Endodermal cell (in vitro differentiated cells): ENCODE measurements around the gene ELP4. TPM values are rescaled to one million over a fixed set of nuclear protein-coding genes. Genes with fewer than 3 reads are reported as not detected.

Experiments used
- DNase-seq: peaks from one replicate; pipeline ENCODE4 v3.0.0-alpha.2; 2017
- H3K27ac ChIP-seq: 2 replicates; pipeline ENCODE4 v1.5.1; 2013; ENCODE audit warnings: mild to moderate bottlenecking, low read depth, low read length, moderate library complexity
- H3K27me3 ChIP-seq: 2 replicates; pipeline ENCODE4 v1.6.1; 2013; ENCODE audit warnings: mild to moderate bottlenecking, low read length, moderate library complexity; ENCODE audit not compliant: insufficient read depth, control insufficient read depth, poor library complexity, severe bottlenecking
- H3K36me3 ChIP-seq: 2 replicates; pipeline ENCODE4 v1.7.0; 2013; ENCODE audit warnings: mild to moderate bottlenecking, low read length, moderate library complexity; ENCODE audit not compliant: control insufficient read depth, insufficient read depth
- H3K4me1 ChIP-seq: one replicate; pipeline ENCODE4 v1.7.0; 2013; ENCODE audit warnings: low read length; ENCODE audit not compliant: control insufficient read depth, insufficient read depth
- H3K4me3 ChIP-seq: 2 replicates; pipeline ENCODE4 v1.5.1; 2013; ENCODE audit warnings: mild to moderate bottlenecking, low read length, moderate library complexity
- H3K9ac ChIP-seq: 2 replicates; pipeline ENCODE4 v1.6.1; 2013; ENCODE audit warnings: mild to moderate bottlenecking, low read length, moderate library complexity; ENCODE audit not compliant: poor library complexity, severe bottlenecking; ENCODE audit errors: extremely low read depth
- H3K9me3 ChIP-seq: 2 replicates; pipeline ENCODE4 v1.6.1; 2013; ENCODE audit warnings: mild to moderate bottlenecking, low read length, moderate library complexity; ENCODE audit not compliant: control insufficient read depth
- H3K27ac Mint-ChIP-seq: 2 replicates; pipeline ENCODE4 v1.8.0; 2020; ENCODE audit warnings: mixed read lengths
- H3K27me3 Mint-ChIP-seq: 2 replicates; pipeline ENCODE4 v1.8.0; 2021; ENCODE audit warnings: mild to moderate bottlenecking, mixed read lengths; ENCODE audit not compliant: insufficient read depth
- H3K36me3 Mint-ChIP-seq: 2 replicates; pipeline ENCODE4 v1.8.0; 2020; ENCODE audit warnings: low read depth, mixed read lengths
- H3K4me1 Mint-ChIP-seq: 2 replicates; pipeline ENCODE4 v1.8.0; 2020; ENCODE audit warnings: mixed read lengths
- H3K4me3 Mint-ChIP-seq: 2 replicates; pipeline ENCODE4 v1.8.0; 2020; ENCODE audit warnings: mild to moderate bottlenecking, moderate library complexity, mixed read lengths
- H3K9me3 Mint-ChIP-seq: 2 replicates; pipeline ENCODE4 v1.8.0; 2020; ENCODE audit warnings: mild to moderate bottlenecking, mixed read lengths
- WGBS, 2 experiments: methylation state at CpG; one replicate each; pipeline versions ENCODE4 v1.1.5 to v1.1.7; 2013; ENCODE audit warnings: missing lambda C conversion rate in 2 of 2, mixed read lengths in 1 of 2; ENCODE audit not compliant: insufficient coverage in 1 of 2, insufficient read length in 1 of 2; 5-methylcytosine and 5-hydroxymethylcytosine counted together
- total RNA-seq, 2 donors: library from RNA; stranded (reverse); fragmentation: NEBNext Ultra II Directional in 1 of 2; extraction: Animal tissue kit (Norgen Biotek cat#: 25700) in 1 of 2; gene quantifications; 2 replicates in 1 of 2; 3 replicates in 1 of 2; pipeline ENCODE4 v1.2.1, GENCODE V29; 2021
- TF ChIP-seq, protein P1 (sequence below): fragments of 200-600 bp; sonication (generic); conservative IDR thresholded peaks from 2 replicates; pipeline ENCODE4 v1.5.0; 2021; ENCODE audit warnings: antibody characterized with exemption, mild to moderate bottlenecking

The ELP4 gene
- total RNA-seq, 2 donors from 2014 or later: 19.1 to 25.2 TPM

DNA sequence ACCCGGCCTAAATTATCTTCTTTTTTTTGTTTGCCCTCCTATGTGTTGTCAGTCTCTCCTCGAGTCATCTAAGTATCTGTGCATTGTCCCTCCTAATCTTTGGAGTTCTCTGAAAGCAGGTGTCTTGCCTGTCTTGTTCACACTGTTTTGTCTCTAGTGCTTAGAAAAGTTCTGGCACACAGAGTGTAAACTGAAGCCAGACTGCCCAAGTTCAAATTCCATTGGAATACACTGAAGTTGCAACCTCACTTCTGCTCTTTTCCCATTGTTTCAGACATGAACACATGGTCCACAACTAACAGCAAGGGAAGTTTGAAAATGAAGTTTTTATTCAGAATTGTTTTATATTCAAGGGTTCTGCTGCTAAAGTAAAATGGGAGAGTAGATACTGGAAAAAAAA, 262.8 kb downstream of the ELP4 start:
- Histone ChIP-seq H3K27me3 (no peaks in the 10 kb centered on the region), H3K9ac (no peak overlapping the region), H3K4me1 (no peaks in the 10 kb centered on the region), H3K36me3 (no peaks in the 10 kb centered on the region), H3K9me3 (peaks cover 4% of the 10 kb centered on the region), H3K4me3 (no peak overlapping the region), H3K27ac (no peak overlapping the region)
- DNase-seq: no peak
- no peak overlapping the region for H3K27ac Mint-ChIP-seq
- H3K9me3 Mint-ChIP-seq: peaks cover 1% of the 10 kb centered on the region
- H3K36me3 Mint-ChIP-seq: peaks cover 1% of the 10 kb centered on the region
- peaks cover under 1% of the 10 kb centered on the region for H3K27me3 Mint-ChIP-seq
- no peak overlapping the region for H3K4me3 Mint-ChIP-seq
- 84 to 100% methylated on average over 2 of the region's 2 CpGs for WGBS, 2 experiments
- H3K4me1 Mint-ChIP-seq: peaks cover 13% of the 10 kb centered on the region
- TF ChIP-seq, protein P1, sequence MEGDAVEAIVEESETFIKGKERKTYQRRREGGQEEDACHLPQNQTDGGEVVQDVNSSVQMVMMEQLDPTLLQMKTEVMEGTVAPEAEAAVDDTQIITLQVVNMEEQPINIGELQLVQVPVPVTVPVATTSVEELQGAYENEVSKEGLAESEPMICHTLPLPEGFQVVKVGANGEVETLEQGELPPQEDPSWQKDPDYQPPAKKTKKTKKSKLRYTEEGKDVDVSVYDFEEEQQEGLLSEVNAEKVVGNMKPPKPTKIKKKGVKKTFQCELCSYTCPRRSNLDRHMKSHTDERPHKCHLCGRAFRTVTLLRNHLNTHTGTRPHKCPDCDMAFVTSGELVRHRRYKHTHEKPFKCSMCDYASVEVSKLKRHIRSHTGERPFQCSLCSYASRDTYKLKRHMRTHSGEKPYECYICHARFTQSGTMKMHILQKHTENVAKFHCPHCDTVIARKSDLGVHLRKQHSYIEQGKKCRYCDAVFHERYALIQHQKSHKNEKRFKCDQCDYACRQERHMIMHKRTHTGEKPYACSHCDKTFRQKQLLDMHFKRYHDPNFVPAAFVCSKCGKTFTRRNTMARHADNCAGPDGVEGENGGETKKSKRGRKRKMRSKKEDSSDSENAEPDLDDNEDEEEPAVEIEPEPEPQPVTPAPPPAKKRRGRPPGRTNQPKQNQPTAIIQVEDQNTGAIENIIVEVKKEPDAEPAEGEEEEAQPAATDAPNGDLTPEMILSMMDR: no peak

DNA sequence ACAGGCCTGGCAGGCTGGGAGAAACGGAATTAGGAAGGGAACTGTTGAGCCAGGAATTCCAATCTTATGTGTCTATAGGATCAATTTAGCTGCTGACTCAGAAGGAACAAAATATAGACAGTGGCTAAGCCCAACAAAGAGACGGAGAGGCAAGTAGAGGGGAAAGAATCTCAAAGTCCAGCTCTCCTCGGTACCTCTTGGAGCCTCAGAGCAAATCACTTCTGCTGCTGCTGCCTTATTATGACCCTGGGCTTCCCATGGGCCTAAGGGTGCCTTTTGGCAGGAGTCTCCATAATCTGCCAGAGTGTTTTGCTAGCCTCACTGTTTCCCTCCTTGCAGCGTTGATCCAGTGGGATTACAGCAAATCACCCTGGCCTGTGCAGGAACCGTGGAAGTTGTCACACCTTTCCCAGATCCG, 269.8 kb downstream of the ELP4 start:
- Histone ChIP-seq H3K4me1 (no peaks in the 10 kb centered on the region), H3K9ac (no peak overlapping the region), H3K27ac (no peak overlapping the region), H3K9me3 (peaks cover 5% of the 10 kb centered on the region), H3K4me3 (no peak overlapping the region), H3K36me3 (no peaks in the 10 kb centered on the region), H3K27me3 (no peaks in the 10 kb centered on the region)
- WGBS, 2 experiments: 84 to 90% methylated on average over 5 to 6 of the region's 6 CpGs
- peaks cover 3% of the 10 kb centered on the region for H3K9me3 Mint-ChIP-seq
- DNase-seq: no peak
- TF ChIP-seq, protein P1: no peak
- no peak overlapping the region for H3K4me3 Mint-ChIP-seq
- H3K4me1 Mint-ChIP-seq: peaks cover 17% of the 10 kb centered on the region
- no peak overlapping the region for H3K27ac Mint-ChIP-seq
- H3K27me3 Mint-ChIP-seq: peaks cover 2% of the 10 kb centered on the region
- H3K36me3 Mint-ChIP-seq: peaks cover 3% of the 10 kb centered on the region

DNA sequence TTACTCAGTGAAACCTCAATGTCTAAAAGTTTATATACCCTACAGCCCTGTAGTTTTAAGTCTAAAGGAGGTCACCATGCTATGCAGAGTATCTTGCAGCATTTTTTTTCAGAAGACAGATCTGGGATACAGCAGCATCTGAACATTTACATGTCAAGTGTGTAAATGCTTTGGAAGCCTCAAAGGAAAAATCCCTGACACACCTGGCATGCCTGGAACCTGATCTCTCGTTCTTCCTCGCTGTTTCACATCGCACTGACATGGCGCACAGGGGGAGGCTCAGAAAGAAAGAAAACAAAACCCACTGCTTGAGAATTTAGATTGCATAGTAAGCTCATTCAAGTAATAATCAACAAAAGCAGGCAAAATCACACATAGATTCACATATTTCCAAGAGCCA, 270.5 kb downstream of the ELP4 start:
- Mint-ChIP-seq H3K4me3 (no peak overlapping the region), H3K36me3 (peaks cover 3% of the 10 kb centered on the region), H3K27ac (no peak overlapping the region), H3K27me3 (peaks cover 2% of the 10 kb centered on the region), H3K9me3 (peaks cover 3% of the 10 kb centered on the region), H3K4me1 (peaks cover 17% of the 10 kb centered on the region)
- Histone ChIP-seq H3K9ac (no peak overlapping the region), H3K4me1 (no peaks in the 10 kb centered on the region), H3K36me3 (no peaks in the 10 kb centered on the region), H3K27me3 (no peaks in the 10 kb centered on the region), H3K9me3 (peaks cover 5% of the 10 kb centered on the region), H3K4me3 (no peak overlapping the region), H3K27ac (no peak overlapping the region)
- TF ChIP-seq, protein P1: no peak
- DNase-seq: no peak
- WGBS, 2 experiments: 89% methylated on average over 4 of the region's 4 CpGs; no CpG with 5 or more reads in 1 of the 2 experiments
